ENCODE data around the gene CDK18.

DNA sequence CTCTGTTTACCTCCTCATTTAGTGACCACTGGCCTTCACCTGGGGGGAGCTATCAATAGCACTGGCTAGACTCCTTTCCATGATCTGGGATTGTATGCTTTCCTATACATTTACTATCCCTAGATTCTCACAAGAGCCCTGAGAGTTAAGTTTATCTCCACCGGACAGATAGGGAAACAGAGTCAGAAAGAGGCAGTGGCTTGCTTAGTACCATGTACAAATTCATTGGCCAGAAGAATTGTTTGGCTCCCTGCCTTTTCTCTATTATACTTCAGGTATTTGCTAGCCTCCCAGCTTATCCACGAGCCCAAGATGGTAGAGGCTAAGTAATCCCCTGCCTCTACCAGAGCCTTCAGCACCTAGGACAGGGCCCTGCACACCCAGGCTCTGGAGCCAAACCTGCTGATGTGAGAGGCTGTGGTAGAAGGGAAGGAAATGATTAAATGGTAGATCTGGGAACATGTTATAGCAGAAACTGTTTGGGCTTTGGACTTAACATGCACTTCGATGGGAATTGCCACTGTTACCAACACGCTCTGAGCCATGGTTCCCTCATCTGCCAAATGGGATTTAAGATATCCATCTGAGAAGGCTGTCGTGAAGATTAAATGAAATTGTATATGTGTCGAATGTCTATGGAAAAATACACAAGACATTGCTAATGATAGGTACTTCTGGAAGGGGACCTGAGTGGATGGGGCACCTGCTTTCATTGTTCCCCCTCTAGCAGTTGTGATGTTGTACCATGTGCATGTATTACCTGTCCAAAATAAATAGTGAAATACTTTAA, 45.5 kb upstream of the CDK18 start:
- TF ChIP-seq, protein P1, sequence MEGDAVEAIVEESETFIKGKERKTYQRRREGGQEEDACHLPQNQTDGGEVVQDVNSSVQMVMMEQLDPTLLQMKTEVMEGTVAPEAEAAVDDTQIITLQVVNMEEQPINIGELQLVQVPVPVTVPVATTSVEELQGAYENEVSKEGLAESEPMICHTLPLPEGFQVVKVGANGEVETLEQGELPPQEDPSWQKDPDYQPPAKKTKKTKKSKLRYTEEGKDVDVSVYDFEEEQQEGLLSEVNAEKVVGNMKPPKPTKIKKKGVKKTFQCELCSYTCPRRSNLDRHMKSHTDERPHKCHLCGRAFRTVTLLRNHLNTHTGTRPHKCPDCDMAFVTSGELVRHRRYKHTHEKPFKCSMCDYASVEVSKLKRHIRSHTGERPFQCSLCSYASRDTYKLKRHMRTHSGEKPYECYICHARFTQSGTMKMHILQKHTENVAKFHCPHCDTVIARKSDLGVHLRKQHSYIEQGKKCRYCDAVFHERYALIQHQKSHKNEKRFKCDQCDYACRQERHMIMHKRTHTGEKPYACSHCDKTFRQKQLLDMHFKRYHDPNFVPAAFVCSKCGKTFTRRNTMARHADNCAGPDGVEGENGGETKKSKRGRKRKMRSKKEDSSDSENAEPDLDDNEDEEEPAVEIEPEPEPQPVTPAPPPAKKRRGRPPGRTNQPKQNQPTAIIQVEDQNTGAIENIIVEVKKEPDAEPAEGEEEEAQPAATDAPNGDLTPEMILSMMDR (IDR thresholded peaks at IDR 0.05), result no peak
- no peak for TF ChIP-seq POLR2AphosphoS5 (IDR thresholded peaks at IDR 0.05; ENCODE audit: insufficient read depth in 1 of 2, low read depth in 1 of 2)
